Central memory CD8-positive, alpha-beta T cell (primary cell): ENCODE measurements around the gene CMIP.

Source experiments
- ATAC-seq: fragments of 150-1000 bp; cut with Tn5 transposase; replicated peaks from 2 replicates; pipeline ENCODE4 v1.10.0; 2022; ENCODE audit warnings: mild to moderate bottlenecking, moderate FRiP score, moderate number of reproducible peaks; ENCODE audit not compliant: poor library complexity, severe bottlenecking; ENCODE audit errors: extremely low read depth
- DNase-seq, 2 donors: peaks; one replicate each; pipeline ENCODE4 v3.0.0; 2021; ENCODE audit warnings: low spot score in 2 of 2
- H3K27ac Mint-ChIP-seq: one replicate; pipeline ENCODE4 v1.8.0; 2022; ENCODE audit warnings: low read depth, mild to moderate bottlenecking, moderate library complexity, mixed read lengths
- H3K27me3 Mint-ChIP-seq: one replicate; pipeline ENCODE4 v1.8.0; 2022; ENCODE audit warnings: mixed read lengths
- H3K36me3 Mint-ChIP-seq: one replicate; pipeline ENCODE4 v1.8.0; 2022; ENCODE audit warnings: mild to moderate bottlenecking, moderate library complexity, mixed read lengths; ENCODE audit not compliant: insufficient read depth
- H3K4me1 Mint-ChIP-seq: one replicate; pipeline ENCODE4 v1.8.0; 2022; ENCODE audit warnings: mixed read lengths
- H3K4me3 Mint-ChIP-seq: one replicate; pipeline ENCODE4 v1.8.0; 2022; ENCODE audit warnings: mild to moderate bottlenecking, moderate library complexity, mixed read lengths
- H3K9me3 Mint-ChIP-seq: one replicate; pipeline ENCODE4 v1.8.0; 2022; ENCODE audit warnings: mixed read lengths

Gene CMIP

GRCh38 chr16:81493755-81494433 is 49.3 kb downstream of the CMIP start:
- no peak for ATAC-seq
- Mint-ChIP-seq H3K27me3 (no peaks in the 10 kb centered on the region), H3K27ac (no peak overlapping the region), H3K36me3 (peaks cover 8% of the 10 kb centered on the region), H3K4me3 (no peak overlapping the region), H3K4me1 (peaks cover 55% of the 10 kb centered on the region), H3K9me3 (no peaks in the 10 kb centered on the region)
- no peak for DNase-seq

GRCh38 chr16:81494434-81494806 is 49.8 kb downstream of the CMIP start:
- no peak for DNase-seq
- Mint-ChIP-seq H3K9me3 (no peaks in the 10 kb centered on the region), H3K27ac (no peak overlapping the region), H3K27me3 (no peaks in the 10 kb centered on the region), H3K4me3 (no peak overlapping the region), H3K4me1 (peaks cover 56% of the 10 kb centered on the region), H3K36me3 (peaks cover 12% of the 10 kb centered on the region)
- no peak for ATAC-seq

- ATAC-seq (no peak), DNase-seq (no peak)
- no peaks in the 10 kb centered on the region for H3K27me3 Mint-ChIP-seq
- peaks cover 57% of the 10 kb centered on the region for H3K4me1 Mint-ChIP-seq
- no peak overlapping the region for H3K4me3 Mint-ChIP-seq
- no peaks in the 10 kb centered on the region for H3K9me3 Mint-ChIP-seq
- peak overlapping the region; percentile 71 for H3K27ac Mint-ChIP-seq
- H3K36me3 Mint-ChIP-seq, result peaks cover 12% of the 10 kb centered on the region
These were observed 50.3 kb downstream of the CMIP start for GRCh38 chr16:81494888-81495287.

GRCh38 chr16:81495321-81496234 is 51.0 kb downstream of the CMIP start:
- peak overlapping the region; percentile 71 for H3K27ac Mint-ChIP-seq
- no peak for DNase-seq
- no peak overlapping the region for H3K4me3 Mint-ChIP-seq
- H3K4me1 Mint-ChIP-seq, result peaks cover 56% of the 10 kb centered on the region
- no peak for ATAC-seq
- H3K36me3 Mint-ChIP-seq, result peaks cover 12% of the 10 kb centered on the region
- H3K9me3 Mint-ChIP-seq, result no peaks in the 10 kb centered on the region
- H3K27me3 Mint-ChIP-seq, result no peaks in the 10 kb centered on the region

GRCh38 chr16:81496321-81496720 is 51.7 kb downstream of the CMIP start:
- H3K4me1 Mint-ChIP-seq, result peaks cover 58% of the 10 kb centered on the region

DNA sequence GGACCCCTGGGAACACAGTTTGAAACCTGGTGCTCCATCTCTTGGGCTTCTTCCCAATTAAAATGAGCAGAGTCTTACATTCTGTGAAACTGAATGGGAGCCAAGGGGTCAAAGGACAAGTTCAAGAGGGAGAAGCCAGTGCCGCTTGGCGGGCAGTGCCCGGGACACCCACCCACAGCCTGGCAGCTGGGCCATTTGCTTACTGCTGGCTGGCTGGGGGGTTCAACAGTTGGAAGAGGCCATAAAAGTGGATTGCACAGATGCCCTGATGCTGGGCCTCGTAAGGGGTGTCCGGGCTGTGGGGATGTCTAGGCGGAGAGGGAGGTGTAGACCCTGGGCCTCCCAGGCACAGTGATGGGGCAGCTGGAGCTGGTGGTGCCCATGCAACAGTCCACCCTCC is 52.1 kb downstream of the CMIP start:
- ATAC-seq, result no peak
- H3K4me1 Mint-ChIP-seq, result peaks cover 58% of the 10 kb centered on the region
- no peaks in the 10 kb centered on the region for H3K27me3 Mint-ChIP-seq
- H3K36me3 Mint-ChIP-seq, result peaks cover 12% of the 10 kb centered on the region
- no peak overlapping the region for H3K4me3 Mint-ChIP-seq
- DNase-seq, result no peak
- H3K27ac Mint-ChIP-seq, result no peak overlapping the region
- no peaks in the 10 kb centered on the region for H3K9me3 Mint-ChIP-seq

More at GRCh38 chr16:81496321-81496720, 51.7 kb downstream of the CMIP start:
- H3K4me3 Mint-ChIP-seq, result no peak overlapping the region
- no peaks in the 10 kb centered on the region for H3K9me3 Mint-ChIP-seq
- ATAC-seq (no peak), DNase-seq (no peak)
- peaks cover 12% of the 10 kb centered on the region for H3K36me3 Mint-ChIP-seq
- H3K27me3 Mint-ChIP-seq, result no peaks in the 10 kb centered on the region
- H3K27ac Mint-ChIP-seq, result peak overlapping the region; percentile 71

DNA sequence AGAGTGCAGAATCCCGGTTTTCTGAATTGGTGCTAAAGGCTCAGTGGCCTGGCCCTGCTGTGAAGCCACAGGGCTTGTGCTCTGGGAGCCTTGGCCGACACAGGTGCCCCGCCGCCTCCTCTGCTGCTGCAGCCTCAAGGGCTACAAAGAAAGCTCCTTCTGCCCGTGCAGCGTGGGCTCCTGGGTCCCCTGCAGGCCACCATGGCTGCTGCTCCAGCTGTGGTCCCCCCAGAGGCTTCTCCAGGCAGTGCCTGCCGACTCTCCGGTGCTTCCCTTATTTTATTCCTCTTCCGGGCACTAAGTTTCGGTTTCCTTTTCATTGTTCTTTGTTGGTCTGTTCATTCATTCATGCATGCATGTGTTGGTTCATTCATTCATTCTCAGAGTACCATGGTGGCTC is 53.1 kb downstream of the CMIP start:
- Mint-ChIP-seq H3K4me3 (no peak overlapping the region), H3K4me1 (peaks cover 50% of the 10 kb centered on the region), H3K27me3 (no peaks in the 10 kb centered on the region), H3K9me3 (no peaks in the 10 kb centered on the region), H3K27ac (peak overlapping the region; percentile 36), H3K36me3 (peaks cover 9% of the 10 kb centered on the region)
- DNase-seq (no peak), ATAC-seq (no peak)

GRCh38 chr16:81498351-81498750 is 53.7 kb downstream of the CMIP start:
- ATAC-seq, result no peak
- no peak for DNase-seq
- H3K4me1 Mint-ChIP-seq, result peaks cover 47% of the 10 kb centered on the region
- H3K27ac Mint-ChIP-seq, result peak overlapping the region; percentile 36
- no peak overlapping the region for H3K4me3 Mint-ChIP-seq
- no peaks in the 10 kb centered on the region for H3K9me3 Mint-ChIP-seq
- peaks cover 9% of the 10 kb centered on the region for H3K36me3 Mint-ChIP-seq
- H3K27me3 Mint-ChIP-seq, result no peaks in the 10 kb centered on the region

DNA sequence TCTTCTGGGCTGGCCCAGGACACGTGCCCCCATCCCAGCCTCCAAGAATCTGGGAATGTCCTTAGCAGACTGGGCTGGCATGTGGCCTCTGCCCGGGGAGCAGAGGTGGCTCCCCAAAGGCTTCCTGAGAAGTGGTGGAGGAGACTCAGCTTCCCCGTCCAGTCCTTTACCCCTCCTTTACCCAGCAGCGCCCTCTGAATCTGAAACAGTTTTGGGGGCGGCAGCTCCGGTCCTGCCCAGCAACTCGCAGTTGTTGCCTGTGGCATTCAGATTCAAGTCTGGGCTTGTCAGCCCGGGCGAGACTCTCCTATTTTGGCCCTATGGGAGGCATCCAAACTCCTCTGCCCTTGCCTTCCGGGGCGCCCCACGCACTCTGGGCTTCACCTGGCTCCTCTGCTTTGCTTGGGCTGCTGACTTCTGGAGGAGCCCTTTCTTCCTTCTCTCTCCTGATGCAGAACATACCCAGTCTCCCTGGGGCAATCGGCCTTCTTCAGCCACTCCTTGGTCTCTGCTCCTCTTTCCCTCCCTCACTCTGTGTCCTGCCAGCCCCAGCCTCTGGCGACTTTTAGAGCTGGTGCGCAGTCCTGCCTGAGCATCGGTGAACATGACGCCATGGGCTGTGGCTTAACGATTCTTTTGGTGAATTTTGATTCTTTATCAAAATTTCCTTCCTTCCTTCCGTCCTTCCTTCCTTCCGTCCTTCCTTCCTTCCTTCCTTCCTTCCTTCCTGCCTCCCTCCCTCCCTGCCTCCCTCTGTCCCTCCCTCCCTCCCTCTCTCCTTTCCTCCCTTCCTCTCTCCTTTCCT is 55.2 kb downstream of the CMIP start:
- ATAC-seq (no peak), DNase-seq (no peak)
- Mint-ChIP-seq H3K4me1 (peaks cover 49% of the 10 kb centered on the region), H3K4me3 (no peak overlapping the region), H3K36me3 (peaks cover 6% of the 10 kb centered on the region), H3K27ac (peak overlapping the region; percentile 85), H3K9me3 (no peaks in the 10 kb centered on the region), H3K27me3 (no peaks in the 10 kb centered on the region)

DNA sequence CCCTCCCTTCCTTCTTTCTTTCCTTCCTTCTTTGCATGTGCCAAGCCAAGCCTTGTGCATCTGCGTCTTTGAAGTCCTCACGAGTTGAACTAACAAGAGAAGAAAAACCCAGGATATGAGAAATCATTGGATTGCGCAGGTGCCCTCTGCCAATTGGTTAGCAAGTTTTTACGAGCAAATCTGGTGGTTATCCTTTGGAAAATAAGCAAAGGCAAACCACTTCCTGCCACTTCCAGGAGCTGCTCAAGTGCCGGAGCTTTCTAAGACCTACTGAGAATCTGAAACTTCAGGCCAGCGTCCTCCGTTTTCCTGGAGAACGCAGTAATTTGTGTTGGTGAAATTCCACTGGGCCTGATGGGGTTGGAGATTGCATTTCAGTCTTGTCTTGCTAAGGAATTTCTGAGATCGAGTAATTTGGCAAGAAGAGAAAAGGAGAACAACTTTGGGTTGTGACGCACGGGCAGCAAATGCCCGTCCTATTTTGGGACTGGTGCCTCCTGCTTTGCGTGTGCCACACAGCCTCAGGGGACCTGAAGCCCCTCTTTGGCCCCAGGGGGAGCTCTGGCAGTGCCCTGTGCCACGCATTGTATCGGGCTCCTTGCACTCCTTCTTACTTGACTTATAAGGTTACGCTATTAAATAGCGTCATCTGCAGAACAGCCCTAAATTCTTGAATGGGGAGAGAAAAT is 56.4 kb downstream of the CMIP start:
- peak overlapping the region; percentile 85 for H3K27ac Mint-ChIP-seq
- H3K9me3 Mint-ChIP-seq, result no peaks in the 10 kb centered on the region
- ATAC-seq (peak; percentile 30), DNase-seq (no peak)
- peaks cover 6% of the 10 kb centered on the region for H3K36me3 Mint-ChIP-seq
- no peaks in the 10 kb centered on the region for H3K27me3 Mint-ChIP-seq
- peaks cover 39% of the 10 kb centered on the region for H3K4me1 Mint-ChIP-seq
- no peak overlapping the region for H3K4me3 Mint-ChIP-seq

GRCh38 chr16:81502396-81503070 is 57.9 kb downstream of the CMIP start:
- H3K9me3 Mint-ChIP-seq, result no peaks in the 10 kb centered on the region
- H3K36me3 Mint-ChIP-seq, result peaks cover 6% of the 10 kb centered on the region
- H3K27ac Mint-ChIP-seq, result no peak overlapping the region
- H3K4me3 Mint-ChIP-seq, result no peak overlapping the region
- ATAC-seq (no peak), DNase-seq (no peak)
- H3K4me1 Mint-ChIP-seq, result peaks cover 39% of the 10 kb centered on the region
- H3K27me3 Mint-ChIP-seq, result no peaks in the 10 kb centered on the region
